Uterus (tissue), 4 donors: ENCODE measurements around the gene BTBD19. TPM values are rescaled to one million over a fixed set of nuclear protein-coding genes. Genes with fewer than 3 reads are reported as not detected.
A peak's percentile ranks its signal among the peaks of the same experiment; 100 is the strongest.

Experiments used
- DNase-seq, 2 donors: peaks; one replicate each; pipeline ENCODE4 v3.0.0-alpha.2; 2019 to 2020
- H3K27ac ChIP-seq, 2 donors: fragments of 200-600 bp; sonication (generic); 1 replicate in 1 of 2; 2 replicates in 1 of 2; pipeline ENCODE4 v1.5.1; 2016 to 2018
- H3K27me3 ChIP-seq, 2 donors: fragments of 200-600 bp; sonication (generic); one replicate each; pipeline ENCODE4 v1.5.1; 2018 to 2019; ENCODE audit warnings: control low read depth in 1 of 2
- H3K36me3 ChIP-seq, 2 donors: fragments of 200-600 bp; sonication (generic); one replicate each; pipeline ENCODE4 v1.5.1; 2019; ENCODE audit warnings: control low read depth in 1 of 2
- H3K4me1 ChIP-seq, 2 donors: fragments of 200-600 bp; sonication (generic); one replicate each; pipeline ENCODE4 v1.5.1; 2018 to 2019; ENCODE audit warnings: control low read depth in 1 of 2
- H3K4me3 ChIP-seq, 2 donors: fragments of 200-600 bp; sonication (generic); 1 replicate in 1 of 2; 2 replicates in 1 of 2; pipeline ENCODE4 v1.5.1; 2018 to 2019; ENCODE audit warnings: mild to moderate bottlenecking in 1 of 2
- H3K9me3 ChIP-seq, 2 donors: fragments of 200-600 bp; sonication (generic); one replicate each; pipeline ENCODE4 v1.5.1; 2019; ENCODE audit warnings: control low read depth in 1 of 2
- POLR2A ChIP-seq, 2 donors: fragments of 450-650 bp; IDR thresholded peaks; one replicate each; pipeline ENCODE4 v1.6.1; 2016; ENCODE audit warnings: antibody characterized with exemption in 2 of 2, mild to moderate bottlenecking in 1 of 2, moderate library complexity in 1 of 2
- intact Hi-C: fragments of 100-400 bp; cut with DNase I; formaldehyde crosslinking; loops from one replicate; pipeline ENCODE4 v1.15.1; 2023; ENCODE audit warnings: low total_unique reads
- total RNA-seq, 4 donors: library from RNA; depleted of rRNA in 3 of 4; stranded (reverse); fragments of >200 nt in 3 of 4; gene quantifications; one replicate each; pipeline versions ENCODE4 v1.1.0 to v1.2.4, GENCODE V29; 2014 to 2023
- TF ChIP-seq, protein P1 (sequence below), 4 experiments: fragments of 200-600 bp in 2 of 4; fragments of 450-650 bp in 2 of 4; sonication (generic) in 2 of 4; IDR thresholded peaks; one replicate each; pipeline ENCODE4 v1.5.1; 2016 to 2019; ENCODE audit warnings: antibody characterized with exemption in 4 of 4, mild to moderate bottlenecking in 2 of 4, moderate library complexity in 1 of 4
- donor health status: DM: yes; HTN: yes; CAD: no.

Gene BTBD19
- total RNA-seq, 4 donors from 2014 or later, result 3.8 to 41.9 (median 6.6) TPM

DNA sequence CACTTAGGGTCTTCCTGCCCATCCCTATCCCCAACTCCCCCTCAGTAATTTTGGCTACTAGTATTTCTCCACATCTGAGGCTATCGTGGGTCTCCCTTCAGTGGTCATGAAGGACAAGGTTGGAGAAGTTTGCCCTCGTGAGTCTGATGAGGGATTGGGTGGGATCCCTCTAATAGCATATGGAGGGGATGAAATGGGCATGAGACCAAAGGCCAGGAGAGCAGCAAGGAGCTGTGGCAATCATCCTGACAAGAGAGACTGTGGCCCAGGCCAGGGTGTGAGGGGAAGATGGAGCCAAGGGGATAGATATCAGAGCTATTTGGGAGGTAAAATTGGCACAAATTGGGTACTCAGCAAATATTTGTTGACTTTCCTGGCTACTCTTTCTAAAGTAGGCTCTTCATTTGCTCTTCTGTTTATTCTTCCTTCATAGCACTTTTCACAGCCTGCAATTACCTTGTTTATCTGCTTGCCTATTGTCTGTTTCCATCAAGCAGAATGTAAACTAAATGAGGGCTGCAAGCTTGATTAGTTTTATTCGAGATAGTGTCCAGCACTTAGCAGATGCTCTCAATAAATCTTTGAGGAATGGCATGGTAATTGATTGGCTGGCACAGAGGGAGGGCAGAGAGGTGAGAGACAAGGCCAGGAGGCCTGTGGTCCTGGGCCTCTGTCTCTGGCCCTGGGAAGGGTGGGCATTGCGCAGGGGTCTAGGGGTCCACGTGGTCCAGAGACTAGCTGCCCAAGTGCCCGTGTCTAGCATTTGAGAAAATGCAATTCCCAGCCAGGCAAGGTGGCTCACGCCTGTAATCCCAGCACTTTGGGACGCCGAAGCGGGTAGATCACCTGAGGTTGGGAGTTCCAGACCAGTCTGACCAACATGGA lies 9.6 kb upstream of the BTBD19 start:
- intact Hi-C loops, result no loop called here
- Histone ChIP-seq H3K4me1 (peaks cover 0 to 8% of the 10 kb centered on the region in 2 donors), H3K9me3 (no peaks in the 10 kb centered on the region), H3K27me3 (no peaks in the 10 kb centered on the region), H3K36me3 (no peaks in the 10 kb centered on the region), H3K4me3 (no peak overlapping the region), H3K27ac (peak overlapping the region; percentile 88 to 97)
- TF ChIP-seq, protein P1, sequence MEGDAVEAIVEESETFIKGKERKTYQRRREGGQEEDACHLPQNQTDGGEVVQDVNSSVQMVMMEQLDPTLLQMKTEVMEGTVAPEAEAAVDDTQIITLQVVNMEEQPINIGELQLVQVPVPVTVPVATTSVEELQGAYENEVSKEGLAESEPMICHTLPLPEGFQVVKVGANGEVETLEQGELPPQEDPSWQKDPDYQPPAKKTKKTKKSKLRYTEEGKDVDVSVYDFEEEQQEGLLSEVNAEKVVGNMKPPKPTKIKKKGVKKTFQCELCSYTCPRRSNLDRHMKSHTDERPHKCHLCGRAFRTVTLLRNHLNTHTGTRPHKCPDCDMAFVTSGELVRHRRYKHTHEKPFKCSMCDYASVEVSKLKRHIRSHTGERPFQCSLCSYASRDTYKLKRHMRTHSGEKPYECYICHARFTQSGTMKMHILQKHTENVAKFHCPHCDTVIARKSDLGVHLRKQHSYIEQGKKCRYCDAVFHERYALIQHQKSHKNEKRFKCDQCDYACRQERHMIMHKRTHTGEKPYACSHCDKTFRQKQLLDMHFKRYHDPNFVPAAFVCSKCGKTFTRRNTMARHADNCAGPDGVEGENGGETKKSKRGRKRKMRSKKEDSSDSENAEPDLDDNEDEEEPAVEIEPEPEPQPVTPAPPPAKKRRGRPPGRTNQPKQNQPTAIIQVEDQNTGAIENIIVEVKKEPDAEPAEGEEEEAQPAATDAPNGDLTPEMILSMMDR (IDR thresholded peaks at IDR 0.05), result no peak
- no peak for TF ChIP-seq POLR2A (IDR thresholded peaks at IDR 0.05)
- DNase-seq, result peak; percentile 20 to 33

DNA sequence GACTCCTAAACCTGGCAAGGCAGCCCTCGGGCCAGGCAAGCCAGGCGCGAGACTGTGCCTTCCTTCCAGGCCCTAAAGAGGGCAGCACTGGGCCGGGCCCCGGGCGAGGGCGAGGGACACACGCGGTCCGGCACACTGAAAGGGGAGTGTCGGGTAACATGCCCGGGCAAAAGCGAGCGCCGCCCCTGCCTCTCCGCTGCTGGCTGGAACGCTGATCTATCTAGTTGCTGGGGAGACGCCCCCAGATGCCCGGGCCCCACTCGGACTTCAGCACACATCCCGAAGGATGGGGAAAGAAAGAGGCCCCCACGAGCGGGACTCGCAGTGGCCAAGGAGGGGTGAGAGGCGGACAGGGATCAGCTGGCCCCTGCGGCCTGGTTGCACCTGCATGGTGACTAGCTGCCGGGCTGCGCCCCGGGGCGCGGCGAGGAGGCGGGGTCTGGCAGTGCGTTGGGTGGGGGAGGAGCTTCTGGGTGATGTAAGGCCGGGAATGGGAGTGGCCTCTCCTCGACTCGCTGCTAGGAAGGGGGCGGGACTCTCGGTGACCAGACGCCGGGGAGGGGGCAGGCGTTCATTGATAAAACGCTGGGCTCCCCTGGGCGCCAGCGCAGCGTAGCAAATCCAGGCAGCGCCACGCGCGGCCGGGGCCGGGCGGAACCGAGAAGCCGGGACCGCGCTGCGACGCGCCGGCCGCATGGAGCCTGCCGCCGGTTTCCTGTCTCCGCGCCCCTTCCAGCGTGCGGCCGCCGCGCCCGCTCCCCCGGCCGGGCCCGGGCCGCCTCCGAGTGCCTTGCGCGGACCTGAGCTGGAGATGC lies 8.3 kb upstream of the BTBD19 start, which contains the start of gene PLK3:
Gene PLK3, plus strand, starts transcription at position 608 of the 815 bp plus-strand sequence. Its CDS starts 87 bp downstream, at position 695.
- peak; percentile 97 to 98 for TF ChIP-seq POLR2A (IDR thresholded peaks at IDR 0.05)
- TF ChIP-seq, protein P1 (IDR thresholded peaks at IDR 0.05), result peak; percentile 88 to 95 (median 93)
- H3K27me3 ChIP-seq, result no peaks in the 10 kb centered on the region
- no peaks in the 10 kb centered on the region for H3K9me3 ChIP-seq
- intact Hi-C loops, result no loop called here
- H3K27ac ChIP-seq, result peak within 1 kb of the TSS; percentile 88 to 97
- H3K36me3 ChIP-seq, result no peaks in the 10 kb centered on the region
- peak within 1 kb of the TSS; percentile 62 to 91 for H3K4me3 ChIP-seq
- peak; percentile 99 for DNase-seq
- peaks cover 0 to 8% of the 10 kb centered on the region in 2 donors for H3K4me1 ChIP-seq

DNA sequence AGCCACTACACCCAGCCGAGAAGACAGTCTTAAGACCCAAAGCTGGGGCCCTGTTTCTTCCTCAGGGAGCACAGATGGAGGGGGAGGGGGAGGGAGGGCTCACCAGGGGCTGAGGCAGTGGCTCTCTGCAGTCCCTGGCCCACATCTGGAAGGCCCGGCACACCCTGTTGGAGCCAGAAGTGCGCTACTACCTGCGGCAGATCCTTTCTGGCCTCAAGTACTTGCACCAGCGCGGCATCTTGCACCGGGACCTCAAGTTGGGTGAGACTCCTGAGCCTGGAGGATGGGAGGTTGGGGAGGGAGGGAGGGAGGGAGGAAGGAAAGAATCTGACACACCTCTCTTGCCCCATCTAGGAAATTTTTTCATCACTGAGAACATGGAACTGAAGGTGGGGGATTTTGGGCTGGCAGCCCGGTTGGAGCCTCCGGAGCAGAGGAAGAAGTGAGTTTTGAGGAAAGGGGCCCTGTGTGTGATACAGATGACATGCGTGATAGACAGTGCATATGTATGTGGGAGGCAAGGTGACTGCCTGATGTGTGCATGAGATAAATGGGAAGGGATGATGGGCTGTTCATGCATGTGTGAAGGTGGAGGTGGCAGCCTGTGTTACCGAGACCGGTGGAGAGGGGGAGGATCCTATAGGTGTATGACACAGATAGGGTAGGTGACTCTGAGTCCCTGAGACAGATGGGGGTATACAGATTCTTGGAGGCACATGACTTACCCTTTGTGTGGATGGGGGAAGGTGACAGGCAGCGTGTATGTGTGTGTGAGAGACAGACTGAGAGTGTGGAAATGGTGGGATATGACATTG lies 6.6 kb upstream of the BTBD19 start:
- Histone ChIP-seq H3K4me3 (peak overlapping the region; percentile 62 to 91), H3K36me3 (no peaks in the 10 kb centered on the region), H3K27ac (peak overlapping the region; percentile 88 to 97), H3K27me3 (no peaks in the 10 kb centered on the region), H3K9me3 (no peaks in the 10 kb centered on the region), H3K4me1 (peaks cover 5 to 19% of the 10 kb centered on the region in 2 donors)
- TF ChIP-seq, protein P1 (IDR thresholded peaks at IDR 0.05), result no peak
- no peak for TF ChIP-seq POLR2A (IDR thresholded peaks at IDR 0.05)
- peak in 1 of 2 donors; percentile 36 for DNase-seq
- intact Hi-C loops, result no loop called here

DNA sequence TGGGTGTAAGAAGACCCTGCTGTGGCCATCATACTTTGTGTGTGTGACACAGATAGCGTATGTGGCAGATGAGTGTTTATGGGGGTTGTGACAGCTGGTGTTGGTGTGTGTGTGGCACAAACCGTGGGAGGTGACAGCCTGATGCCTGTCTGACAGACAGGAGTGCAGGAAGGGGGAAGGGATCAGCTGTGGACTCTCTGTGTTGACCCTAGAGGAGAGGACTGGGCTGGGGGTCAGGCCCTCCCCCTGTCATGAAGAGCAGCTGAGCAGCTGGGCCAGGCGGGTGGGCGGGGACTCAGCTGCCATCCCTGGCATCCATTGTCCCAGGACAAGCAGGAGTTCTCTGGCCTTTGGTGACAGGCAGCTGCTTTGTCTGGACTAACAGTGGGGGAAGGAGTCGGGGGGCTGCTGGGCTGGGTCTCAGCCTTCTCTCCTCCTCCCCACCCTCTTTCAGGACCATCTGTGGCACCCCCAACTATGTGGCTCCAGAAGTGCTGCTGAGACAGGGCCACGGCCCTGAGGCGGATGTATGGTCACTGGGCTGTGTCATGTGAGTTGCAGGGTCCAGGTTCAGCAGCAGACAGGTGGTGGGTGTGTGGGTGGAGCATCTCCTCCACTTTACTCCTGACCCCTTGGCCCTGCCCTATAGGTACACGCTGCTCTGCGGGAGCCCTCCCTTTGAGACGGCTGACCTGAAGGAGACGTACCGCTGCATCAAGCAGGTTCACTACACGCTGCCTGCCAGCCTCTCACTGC lies 5.8 kb upstream of the BTBD19 start:
- Histone ChIP-seq H3K9me3 (no peaks in the 10 kb centered on the region), H3K36me3 (no peaks in the 10 kb centered on the region), H3K27me3 (no peaks in the 10 kb centered on the region), H3K27ac (peak overlapping the region; percentile 88 to 97), H3K4me1 (peaks cover 8 to 24% of the 10 kb centered on the region in 2 donors), H3K4me3 (peak overlapping the region in 1 of 2 donors; percentile 91)
- peak in 1 of 2 donors; percentile 20 for DNase-seq
- no peak for TF ChIP-seq POLR2A (IDR thresholded peaks at IDR 0.05)
- TF ChIP-seq, protein P1 (IDR thresholded peaks at IDR 0.05), result no peak
- intact Hi-C loops, result no loop called here
